GM12874 (cell line): Measurements from ENCODE around the gene FZR1.

Experiments
- CTCF ChIP-seq: IDR thresholded peaks from 2 replicates; pipeline ENCODE4 v1.5.1; 2011; ENCODE audit warnings: low read depth, mild to moderate bottlenecking, control low read depth, low read length, moderate library complexity; ENCODE audit not compliant: insufficient read depth

The FZR1 gene

DNA sequence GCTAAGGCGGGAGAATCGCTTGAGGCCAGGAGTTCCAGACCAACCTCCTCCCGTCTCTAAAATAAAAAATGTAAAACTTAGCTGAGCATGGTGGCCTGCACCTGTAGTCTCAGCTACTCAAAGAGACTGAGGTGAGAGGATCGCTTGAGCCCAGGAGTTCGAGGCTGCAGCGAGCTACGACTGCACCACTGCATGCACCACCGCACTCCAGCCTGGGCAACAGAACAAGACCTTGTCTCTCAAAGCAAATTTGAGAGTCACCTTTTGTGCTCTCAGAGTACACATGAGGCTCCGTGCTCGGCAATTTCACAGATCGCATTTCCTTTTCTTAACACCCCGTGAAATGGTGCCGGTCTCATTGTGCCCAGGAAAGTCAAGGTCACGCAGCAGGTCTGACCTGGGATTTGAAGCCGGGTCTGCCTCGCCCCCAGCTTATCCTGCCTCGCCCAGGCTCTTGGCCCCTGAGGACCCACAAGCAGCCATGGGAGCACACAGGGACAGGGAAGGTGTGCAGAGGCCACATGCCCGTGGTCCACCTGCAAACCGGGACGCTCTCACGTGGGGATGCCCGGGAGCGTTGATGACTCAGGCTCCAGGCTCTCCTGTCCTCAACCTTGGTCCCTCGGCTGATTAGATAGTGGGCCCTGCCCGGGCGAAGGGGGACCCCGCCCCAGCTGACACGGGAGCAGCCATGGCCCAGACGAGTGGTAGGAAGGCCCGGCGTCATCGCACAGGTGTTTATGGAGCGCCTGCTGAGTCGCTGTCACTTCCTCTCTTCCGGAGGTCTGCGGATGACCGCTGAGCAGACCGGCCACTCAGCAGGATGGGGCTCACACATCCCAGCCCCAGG lies 24.6 kb upstream of the FZR1 start:
- no peak for TF ChIP-seq CTCF

DNA sequence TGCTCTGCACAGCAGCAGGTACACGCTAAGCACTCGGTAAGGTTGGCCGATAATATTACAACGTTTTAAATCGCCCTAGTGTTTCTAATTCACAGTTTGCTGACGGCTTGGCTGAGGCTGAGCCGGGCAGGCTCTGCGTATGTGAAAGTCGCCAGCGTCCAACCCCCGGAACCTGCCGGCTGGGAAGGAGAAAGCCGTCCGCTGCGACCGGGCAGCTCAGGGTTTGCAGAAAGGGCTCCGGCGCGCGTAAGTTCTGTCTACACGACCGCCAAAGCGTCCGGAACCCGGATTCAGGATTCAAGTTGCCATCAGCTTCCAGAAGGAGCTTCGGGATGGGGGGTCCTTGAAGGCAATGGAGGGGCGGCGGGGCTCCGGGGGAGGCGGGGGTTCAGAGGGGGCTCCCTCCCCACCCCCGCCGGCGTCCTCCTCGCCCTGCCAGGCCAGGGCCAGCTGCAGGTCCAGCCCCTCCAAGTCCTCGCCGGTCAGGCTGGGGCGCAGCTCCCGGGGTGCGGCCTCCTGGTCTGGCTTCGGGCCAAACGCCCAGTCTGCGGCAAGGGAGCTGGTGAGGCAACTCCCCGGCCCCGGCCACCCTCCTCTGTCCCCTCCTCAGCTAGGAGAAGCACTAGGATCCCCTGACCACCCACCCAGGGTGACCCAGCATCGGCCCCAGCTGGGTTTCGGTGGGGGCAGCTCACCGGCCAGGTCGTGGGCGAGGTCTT lies 23.4 kb upstream of the FZR1 start:
- no peak for TF ChIP-seq CTCF

DNA sequence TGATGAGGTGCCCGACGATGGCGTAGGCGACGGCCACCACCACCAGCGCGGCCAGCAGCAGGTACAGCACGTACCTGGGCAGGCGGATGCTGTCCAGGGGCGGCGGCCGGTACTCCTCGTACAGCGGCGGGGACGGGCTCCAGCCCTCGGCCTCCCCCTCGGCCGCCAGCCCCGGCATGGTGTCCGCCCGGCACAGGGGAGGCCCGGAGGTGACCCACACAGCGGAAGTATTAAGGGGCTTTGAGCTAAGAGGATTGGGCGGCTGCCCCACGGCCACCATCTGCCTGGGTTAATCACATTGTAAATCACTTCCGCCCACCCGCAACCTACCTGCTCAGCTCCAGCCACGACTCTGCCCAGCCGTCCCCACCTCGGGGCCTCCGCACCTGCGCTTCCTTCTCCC lies 22.9 kb upstream of the FZR1 start, which contains the start of gene SMIM44:
SMIM44 (minus strand) TSS at position 216 of the 403 bp plus-strand sequence; CDS start at position 178, 38 bp downstream.
- no peak for TF ChIP-seq CTCF

DNA sequence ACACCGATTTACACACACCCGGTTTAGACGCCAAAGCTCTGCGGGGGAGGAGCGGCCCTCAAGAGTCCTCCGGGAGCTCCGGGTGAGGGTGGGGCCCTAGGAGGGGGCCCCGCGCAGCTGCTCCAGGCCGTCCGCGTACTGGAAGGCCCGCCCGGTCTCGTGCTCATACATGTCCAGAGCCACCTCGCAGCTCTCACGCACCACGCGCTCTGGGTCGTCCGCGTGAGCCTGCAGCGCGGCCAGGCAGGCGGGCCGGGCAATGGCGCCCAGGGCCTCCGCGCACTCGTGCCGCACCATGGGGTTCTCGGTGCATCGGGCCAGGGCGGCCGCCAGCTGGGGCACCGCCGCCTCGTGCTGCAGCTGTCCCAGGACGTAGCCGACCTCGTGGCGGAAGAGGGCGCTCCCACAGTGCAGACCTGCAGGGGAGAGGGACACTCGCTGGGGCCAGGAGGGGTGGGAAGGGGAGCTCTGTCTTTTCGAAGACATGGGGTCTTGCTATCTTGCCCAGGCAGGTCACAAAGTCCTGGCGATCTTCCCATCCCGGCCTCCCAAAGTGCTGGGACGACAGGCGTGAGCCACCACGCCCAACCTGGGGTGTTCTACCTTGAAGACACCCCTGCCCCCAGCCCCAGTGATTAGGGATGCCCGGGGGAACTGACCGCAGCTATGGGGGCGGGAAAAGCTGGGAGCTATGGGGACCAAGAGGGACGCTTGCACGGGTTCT lies 14.6 kb upstream of the FZR1 start:
- no peak for TF ChIP-seq CTCF

DNA sequence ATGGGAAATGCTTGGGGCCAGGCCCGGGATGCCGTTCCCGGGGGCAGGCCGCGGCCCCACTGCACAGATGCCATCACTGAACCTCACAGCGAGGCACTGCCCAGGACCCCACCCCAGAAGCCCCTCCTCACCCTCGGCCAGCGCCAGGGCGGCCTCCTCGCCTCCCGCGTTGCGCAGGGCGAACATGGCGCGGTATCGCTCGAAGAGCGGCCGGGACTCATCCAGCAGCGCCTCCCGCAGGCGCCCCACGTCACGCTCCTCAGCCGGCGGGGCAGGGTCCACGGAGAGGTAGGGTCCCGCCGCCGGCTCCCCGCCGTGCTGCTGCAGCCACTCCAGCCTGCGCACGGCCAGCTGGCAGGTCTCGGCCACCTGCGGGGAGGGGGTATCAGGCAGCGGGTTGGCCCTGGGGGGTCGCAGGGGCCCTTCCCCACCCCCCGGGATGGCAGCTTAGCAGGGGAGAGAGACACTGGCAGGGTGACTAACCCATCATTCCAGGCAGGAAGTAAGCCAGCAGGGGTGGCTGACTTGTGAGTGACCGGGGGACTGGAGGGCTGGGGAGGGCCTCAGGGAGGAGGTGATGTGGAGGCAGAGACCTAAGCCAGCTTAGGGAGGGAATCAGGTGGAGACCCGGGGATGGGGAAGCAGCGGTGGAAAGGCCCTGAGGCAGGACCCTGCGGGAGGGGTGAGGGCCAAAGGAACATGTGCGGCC lies 13.8 kb upstream of the FZR1 start:
- TF ChIP-seq CTCF = 0 out of 2 replicates have a peak, but pooled peaks have one; percentile 2

DNA sequence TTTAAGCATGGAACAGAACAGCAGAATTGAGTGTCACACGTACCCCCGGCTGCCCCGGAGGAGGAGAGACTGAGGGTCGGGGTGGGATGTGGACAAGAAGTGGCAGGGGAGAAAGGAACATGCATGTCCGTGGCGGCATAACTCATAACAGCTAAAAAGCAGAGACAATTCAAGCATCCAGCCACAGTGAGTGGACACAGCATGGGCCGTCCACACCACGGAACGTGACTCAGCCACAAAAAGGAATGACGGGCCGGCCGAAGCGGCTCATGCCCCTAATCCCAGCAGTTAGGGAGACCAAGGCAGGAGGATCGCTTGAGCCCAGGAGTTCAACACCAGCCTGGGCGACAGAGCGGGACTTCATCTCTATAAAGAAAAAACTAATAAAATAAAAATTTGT lies 13.2 kb upstream of the FZR1 start:
- TF ChIP-seq CTCF = no peak

GRCh38 chr19:3493651-3494050 lies 12.5 kb upstream of the FZR1 start:
- TF ChIP-seq CTCF = no peak
